Vagina (tissue), 2 donors: Measurements from ENCODE around the gene ACAP3. TPM values are rescaled to one million over a fixed set of nuclear protein-coding genes. Genes with fewer than 3 reads are reported as not detected.

Experiments used
- DNase-seq, 2 donors: peaks; one replicate each; pipeline ENCODE4 v3.0.0-alpha.2; 2017; ENCODE audit errors: extremely low spot score in 2 of 2
- H3K27ac ChIP-seq: fragments of 200-600 bp; sonication (generic); one replicate; pipeline ENCODE4 v1.5.1; 2019
- H3K27me3 ChIP-seq: fragments of 200-600 bp; sonication (generic); one replicate; pipeline ENCODE4 v1.5.1; 2019
- H3K36me3 ChIP-seq, 2 donors: fragments of 200-600 bp; sonication (generic); one replicate each; pipeline ENCODE4 v1.5.1; 2017 to 2019
- H3K4me1 ChIP-seq: fragments of 200-600 bp; sonication (generic); one replicate; pipeline ENCODE4 v1.5.1; 2019
- H3K4me3 ChIP-seq, 2 donors: fragments of 200-600 bp; sonication (generic); 1 replicate in 1 of 2; 2 replicates in 1 of 2; pipeline ENCODE4 v1.5.1; 2016 to 2019
- H3K9me3 ChIP-seq: fragments of 200-600 bp; sonication (generic); one replicate; pipeline ENCODE4 v1.5.1; 2019
- CTCF ChIP-seq, 3 experiments: fragments of 450-650 bp in 2 of 3; fragments of 200-600 bp in 1 of 3; sonication (generic) in 1 of 3; IDR thresholded peaks; one replicate each; pipeline ENCODE4 v1.5.1; 2017 to 2019; ENCODE audit warnings: antibody characterized with exemption in 3 of 3, mild to moderate bottlenecking in 2 of 3, moderate library complexity in 2 of 3
- POLR2A ChIP-seq, 2 donors: fragments of 450-650 bp; IDR thresholded peaks; one replicate each; pipeline ENCODE4 v1.6.1; 2017; ENCODE audit warnings: antibody characterized with exemption in 2 of 2, mild to moderate bottlenecking in 2 of 2, moderate library complexity in 2 of 2
- POLR2AphosphoS5 ChIP-seq, 2 donors: sonication (generic); formaldehyde crosslinking; IDR thresholded peaks; one replicate each; pipeline ENCODE4 v1.9.0; 2017; ENCODE audit warnings: antibody characterized with exemption in 2 of 2, mild to moderate bottlenecking in 2 of 2, low read depth in 1 of 2; ENCODE audit not compliant: insufficient read depth in 1 of 2
- intact Hi-C: fragments of 100-400 bp; cut with DNase I; formaldehyde crosslinking; loops from one replicate; pipeline ENCODE4 v1.15.1; 2023
- total RNA-seq: library from RNA; depleted of rRNA; stranded (reverse); fragments of >200 nt; gene quantifications from one replicate; pipeline ENCODE4 v1.2.3, GENCODE V29; 2016

Gene ACAP3
- total RNA-seq, 1 donor from 2014 or later = 68.5 TPM

- TF ChIP-seq CTCF (IDR thresholded peaks at IDR 0.05) = no peak
- TF ChIP-seq POLR2A (IDR thresholded peaks at IDR 0.05) = no peak
- TF ChIP-seq POLR2AphosphoS5 (IDR thresholded peaks at IDR 0.05; ENCODE audit: insufficient read depth in 1 of 2, low read depth in 1 of 2) = no peak
Measured at GRCh38 chr1:1298861-1299685, 8.7 kb downstream of the ACAP3 start.

GRCh38 chr1:1297802-1298424 lies 9.8 kb downstream of the ACAP3 start:
- intact Hi-C loops = no loop called here
- H3K4me1 ChIP-seq = peaks cover 13% of the 10 kb centered on the region
- H3K27me3 ChIP-seq = no peaks in the 10 kb centered on the region
- H3K4me3 ChIP-seq = no peak overlapping the region
- peaks cover 0 to 9% of the 10 kb centered on the region in 2 donors for H3K36me3 ChIP-seq
- H3K9me3 ChIP-seq = no peaks in the 10 kb centered on the region
- DNase-seq = no peak
- no peak overlapping the region for H3K27ac ChIP-seq
- no peak for TF ChIP-seq POLR2AphosphoS5 (IDR thresholded peaks at IDR 0.05; ENCODE audit: insufficient read depth in 1 of 2, low read depth in 1 of 2)
- TF ChIP-seq POLR2A (IDR thresholded peaks at IDR 0.05) = no peak
- TF ChIP-seq CTCF (IDR thresholded peaks at IDR 0.05) = no peak

More at GRCh38 chr1:1298861-1299685, 8.7 kb downstream of the ACAP3 start:
- peaks cover 25% of the 10 kb centered on the region for H3K4me1 ChIP-seq
- intact Hi-C loops = no loop called here
- H3K4me3 ChIP-seq = no peak overlapping the region
- DNase-seq = no peak
- no peaks in the 10 kb centered on the region for H3K9me3 ChIP-seq
- peaks cover 0 to 9% of the 10 kb centered on the region in 2 donors for H3K36me3 ChIP-seq
- no peak overlapping the region for H3K27ac ChIP-seq
- H3K27me3 ChIP-seq = no peaks in the 10 kb centered on the region

- Histone ChIP-seq H3K9me3 (no peaks in the 10 kb centered on the region), H3K27ac (no peak overlapping the region), H3K27me3 (no peaks in the 10 kb centered on the region), H3K36me3 (peaks cover 0 to 9% of the 10 kb centered on the region in 2 donors), H3K4me1 (peaks cover 4% of the 10 kb centered on the region), H3K4me3 (no peak overlapping the region)
- TF ChIP-seq POLR2AphosphoS5 (IDR thresholded peaks at IDR 0.05; ENCODE audit: insufficient read depth in 1 of 2, low read depth in 1 of 2) (no peak), CTCF (IDR thresholded peaks at IDR 0.05) (no peak)
- intact Hi-C loops = no loop called here
- no peak for DNase-seq
Measured at GRCh38 chr1:1296070-1297061, 11.4 kb downstream of the ACAP3 start.

GRCh38 chr1:1295154-1295923 lies 12.4 kb downstream of the ACAP3 start:
- intact Hi-C loops = no loop called here
- H3K36me3 ChIP-seq = peaks cover 0 to 9% of the 10 kb centered on the region in 2 donors
- peaks cover 14% of the 10 kb centered on the region for H3K4me1 ChIP-seq
- no peak for TF ChIP-seq POLR2A (IDR thresholded peaks at IDR 0.05)
- TF ChIP-seq POLR2AphosphoS5 (IDR thresholded peaks at IDR 0.05; ENCODE audit: insufficient read depth in 1 of 2, low read depth in 1 of 2) = no peak
- no peak for TF ChIP-seq CTCF (IDR thresholded peaks at IDR 0.05)
- no peaks in the 10 kb centered on the region for H3K27me3 ChIP-seq
- H3K27ac ChIP-seq = no peak overlapping the region
- H3K9me3 ChIP-seq = no peaks in the 10 kb centered on the region
- no peak for DNase-seq
- no peak overlapping the region for H3K4me3 ChIP-seq
